Parathyroid adenoma (tissue), 2 donors: ENCODE results near the gene DCXR.
"Not testable (repeated sequence)": the region's sequence is repeated elsewhere in the genome, so short reads cannot be mapped to it uniquely, and the experiment has no call there.

ENCODE experiments used
- H2AFZ ChIP-seq: fragments of 300-600 bp; sonication (generic); one replicate; pipeline ENCODE4 v1.7.0; 2017; ENCODE audit warnings: antibody characterized with exemption, mild to moderate bottlenecking
- H3K27ac ChIP-seq: fragments of 300-600 bp; sonication (generic); one replicate; pipeline ENCODE4 v1.7.0; 2017
- H3K27me3 ChIP-seq: fragments of 300-600 bp; sonication (generic); one replicate; pipeline ENCODE4 v1.7.0; 2017; ENCODE audit warnings: low read length; ENCODE audit not compliant: control insufficient read depth, insufficient read depth
- H3K36me3 ChIP-seq: fragments of 300-600 bp; sonication (generic); one replicate; pipeline ENCODE4 v1.7.0; 2017; ENCODE audit warnings: low read length; ENCODE audit not compliant: control insufficient read depth, insufficient read depth
- H3K4me1 ChIP-seq: fragments of 300-600 bp; sonication (generic); one replicate; pipeline ENCODE4 v1.7.0; 2017; ENCODE audit warnings: control low read depth
- H3K4me2 ChIP-seq: fragments of 300-600 bp; sonication (generic); one replicate; pipeline ENCODE4 v1.7.0; 2017; ENCODE audit warnings: low read length
- H3K4me3 ChIP-seq: fragments of 300-600 bp; sonication (generic); one replicate; pipeline ENCODE4 v1.7.0; 2017; ENCODE audit warnings: low read depth, low read length
- H3K79me2 ChIP-seq: fragments of 300-600 bp; sonication (generic); one replicate; pipeline ENCODE4 v1.7.0; 2017; ENCODE audit warnings: control low read depth
- H3K9ac ChIP-seq: fragments of 300-600 bp; sonication (generic); one replicate; pipeline ENCODE4 v1.7.0; 2017; ENCODE audit warnings: mild to moderate bottlenecking
- H3K9me3 ChIP-seq: fragments of 300-600 bp; sonication (generic); one replicate; pipeline ENCODE4 v1.7.0; 2017; ENCODE audit warnings: low read length; ENCODE audit not compliant: control insufficient read depth
- TF ChIP-seq, protein P1 (sequence below): fragments of 300-600 bp; sonication (generic); IDR thresholded peaks from one replicate; pipeline ENCODE4 v1.7.0; 2017; ENCODE audit warnings: antibody characterized with exemption, mild to moderate bottlenecking
- donor health status: primary hyperparathyroidism.

Gene DCXR

DNA sequence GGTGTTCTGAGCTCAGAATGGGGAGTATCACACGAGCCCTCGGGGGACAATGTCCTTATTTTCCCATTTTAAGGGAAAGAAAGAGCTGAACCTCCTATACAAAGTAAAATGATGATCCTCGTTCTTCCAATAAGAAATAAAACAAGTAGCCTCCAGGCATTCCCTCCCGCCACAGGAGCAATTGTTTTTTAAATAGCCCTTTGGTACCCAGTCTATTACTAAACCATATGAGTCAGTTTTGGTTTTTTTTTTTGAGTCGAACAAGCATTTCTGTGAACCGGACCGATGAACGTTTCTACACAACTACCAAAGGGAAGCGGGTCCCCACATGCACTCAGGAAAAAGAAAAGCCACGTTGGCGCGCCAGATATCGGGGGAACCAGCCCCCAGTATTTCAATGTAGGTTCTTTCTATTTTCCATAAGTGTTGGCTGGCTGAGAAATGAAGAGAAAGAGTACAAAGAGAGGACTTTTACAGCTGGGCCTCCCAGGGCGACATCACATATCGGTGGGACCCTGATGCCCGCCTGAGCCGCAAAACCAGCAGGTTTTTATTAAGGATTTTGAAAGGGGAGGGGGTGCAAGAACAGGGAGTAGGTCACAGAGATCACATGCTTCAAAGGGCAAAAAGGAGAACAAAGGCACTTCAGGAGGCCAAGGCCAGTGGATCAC is 3.8 kb upstream of the DCXR start:
- no peaks in the 10 kb centered on the region for H3K9me3 ChIP-seq
- H2AFZ ChIP-seq, result no peak overlapping the region
- no peaks in the 10 kb centered on the region for H3K79me2 ChIP-seq
- no peak overlapping the region for H3K4me2 ChIP-seq
- no peaks in the 10 kb centered on the region for H3K27me3 ChIP-seq
- H3K27ac ChIP-seq, result no peak overlapping the region
- TF ChIP-seq, protein P1, sequence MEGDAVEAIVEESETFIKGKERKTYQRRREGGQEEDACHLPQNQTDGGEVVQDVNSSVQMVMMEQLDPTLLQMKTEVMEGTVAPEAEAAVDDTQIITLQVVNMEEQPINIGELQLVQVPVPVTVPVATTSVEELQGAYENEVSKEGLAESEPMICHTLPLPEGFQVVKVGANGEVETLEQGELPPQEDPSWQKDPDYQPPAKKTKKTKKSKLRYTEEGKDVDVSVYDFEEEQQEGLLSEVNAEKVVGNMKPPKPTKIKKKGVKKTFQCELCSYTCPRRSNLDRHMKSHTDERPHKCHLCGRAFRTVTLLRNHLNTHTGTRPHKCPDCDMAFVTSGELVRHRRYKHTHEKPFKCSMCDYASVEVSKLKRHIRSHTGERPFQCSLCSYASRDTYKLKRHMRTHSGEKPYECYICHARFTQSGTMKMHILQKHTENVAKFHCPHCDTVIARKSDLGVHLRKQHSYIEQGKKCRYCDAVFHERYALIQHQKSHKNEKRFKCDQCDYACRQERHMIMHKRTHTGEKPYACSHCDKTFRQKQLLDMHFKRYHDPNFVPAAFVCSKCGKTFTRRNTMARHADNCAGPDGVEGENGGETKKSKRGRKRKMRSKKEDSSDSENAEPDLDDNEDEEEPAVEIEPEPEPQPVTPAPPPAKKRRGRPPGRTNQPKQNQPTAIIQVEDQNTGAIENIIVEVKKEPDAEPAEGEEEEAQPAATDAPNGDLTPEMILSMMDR, result no peak
- H3K4me1 ChIP-seq, result peaks cover 4% of the 10 kb centered on the region
- no peak overlapping the region for H3K4me3 ChIP-seq
- H3K9ac ChIP-seq, result no peak overlapping the region
- H3K36me3 ChIP-seq, result no peaks in the 10 kb centered on the region

DNA sequence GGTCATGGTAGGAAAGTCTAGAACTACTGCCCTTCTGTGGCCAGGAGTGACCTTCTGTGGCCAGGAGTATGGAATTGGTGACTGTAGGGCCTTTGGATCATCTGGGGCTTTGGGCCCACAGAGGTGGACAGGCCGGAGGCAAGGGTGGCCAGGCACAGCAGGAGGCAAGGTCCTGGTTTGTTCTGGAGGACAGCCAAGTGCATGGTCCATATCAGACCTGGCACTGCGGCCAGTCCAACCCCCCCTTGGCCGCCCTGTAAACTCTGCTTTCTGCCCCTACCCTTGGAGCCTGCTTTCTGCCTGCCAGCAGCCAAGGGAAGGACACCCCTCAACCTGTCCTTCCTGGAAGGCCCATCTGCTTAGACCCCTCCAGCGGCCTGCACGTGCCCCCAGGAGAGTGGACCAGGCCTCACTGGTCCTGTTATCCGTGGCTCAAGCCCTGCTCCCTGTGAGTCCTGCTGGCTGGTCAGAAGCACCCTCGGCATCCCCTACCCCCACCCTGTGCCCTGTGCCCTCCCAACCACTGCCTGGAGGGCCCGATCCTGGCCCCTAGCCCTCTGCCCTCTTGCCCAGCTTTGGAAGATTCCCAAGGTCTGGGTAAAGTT is 2.3 kb upstream of the DCXR start:
- Histone ChIP-seq H3K36me3 (no peaks in the 10 kb centered on the region), H3K27ac (no peak overlapping the region), H3K9me3 (no peaks in the 10 kb centered on the region), H3K27me3 (no peaks in the 10 kb centered on the region), H3K4me2 (no peak overlapping the region), H2AFZ (no peak overlapping the region), H3K79me2 (no peaks in the 10 kb centered on the region), H3K9ac (no peak overlapping the region), H3K4me3 (no peak overlapping the region), H3K4me1 (peaks cover 4% of the 10 kb centered on the region)
- TF ChIP-seq, protein P1, result no peak

DNA sequence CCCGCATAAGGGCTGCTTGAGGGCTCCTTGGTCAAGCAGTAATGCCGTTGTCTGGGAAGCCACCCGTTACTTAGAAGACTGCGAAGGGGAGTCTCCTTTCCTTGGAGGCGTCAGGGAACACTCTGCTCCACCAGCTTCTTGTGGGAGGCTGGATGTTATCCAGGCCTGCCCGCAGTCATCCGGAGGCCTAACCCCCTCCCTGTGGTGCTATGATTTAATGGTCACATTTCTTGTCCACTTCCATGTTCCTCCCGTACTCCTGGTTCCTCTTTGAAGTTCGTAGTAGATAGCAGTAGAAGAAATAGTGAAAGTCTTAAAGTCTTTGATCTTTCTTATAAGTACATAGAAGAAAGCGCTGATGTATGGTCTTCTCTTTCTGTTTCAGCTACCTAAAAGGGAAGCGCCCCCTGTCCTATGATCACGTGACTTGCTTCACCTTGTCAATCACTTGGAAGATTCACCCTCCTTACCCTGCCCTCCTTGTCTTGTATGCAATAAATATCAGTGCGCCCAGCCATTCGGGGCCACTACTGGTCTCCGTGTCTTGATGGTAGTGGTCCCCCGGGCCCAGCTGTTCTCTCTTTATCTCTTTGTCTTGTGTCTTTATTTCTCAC is 1.4 kb upstream of the DCXR start:
- H3K4me3 ChIP-seq, H3K27me3 ChIP-seq: not testable (repeated sequence)

DNA sequence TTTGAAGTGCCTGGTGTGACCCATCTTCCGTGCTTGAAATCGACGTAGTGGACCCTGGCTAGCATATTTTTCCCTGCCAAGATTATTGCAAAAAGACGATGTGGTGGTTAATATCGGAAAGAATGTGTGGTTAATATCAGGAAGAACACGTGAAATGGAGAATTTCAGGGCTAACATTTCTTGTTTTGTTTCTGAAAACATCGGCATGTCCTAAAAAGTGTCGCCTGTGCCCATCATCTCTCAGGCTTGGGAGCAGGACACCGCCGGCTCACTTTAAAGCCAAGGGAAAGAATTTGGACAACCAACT is 345 bp upstream of the DCXR start:
- Histone ChIP-seq H3K9me3 (no peaks in the 10 kb centered on the region), H3K4me3 (peak overlapping the region; percentile 87), H2AFZ (peak overlapping the region; percentile 71), H3K4me1 (peaks cover 4% of the 10 kb centered on the region), H3K27me3 (no peaks in the 10 kb centered on the region), H3K36me3 (no peaks in the 10 kb centered on the region), H3K9ac (no peak overlapping the region), H3K4me2 (peak overlapping the region; percentile 95), H3K27ac (peak overlapping the region; percentile 86), H3K79me2 (no peaks in the 10 kb centered on the region)
- TF ChIP-seq, protein P1, result no peak

More for the DNA sequence above, 1.4 kb upstream of the DCXR start:
- not testable (repeated sequence) for H3K36me3 ChIP-seq, H3K9me3 ChIP-seq, H2AFZ ChIP-seq, H3K4me2 ChIP-seq, H3K4me1 ChIP-seq, H3K79me2 ChIP-seq, H3K9ac ChIP-seq, H3K27ac ChIP-seq

DNA sequence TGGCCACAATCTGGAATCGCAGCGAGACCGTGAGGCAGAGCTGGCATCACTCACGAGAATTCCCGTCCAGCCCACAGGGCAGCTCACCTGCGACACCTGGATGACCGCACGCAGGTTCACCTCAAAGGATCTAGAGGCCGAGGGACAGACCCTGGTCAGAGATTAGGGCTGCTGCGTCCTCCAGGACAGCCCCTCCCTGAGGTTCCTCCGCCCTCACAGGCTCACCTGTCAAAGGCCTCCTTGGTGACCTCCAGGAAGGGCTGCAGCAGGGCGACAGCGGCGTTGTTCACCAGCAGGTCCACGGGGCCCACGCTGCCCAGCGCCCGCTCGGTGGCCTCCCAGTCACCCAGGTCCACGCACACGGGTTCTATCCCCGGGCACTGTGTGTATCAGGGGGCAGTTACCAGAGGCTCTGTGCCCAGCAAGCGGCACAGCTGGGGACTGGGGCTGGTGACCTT is 834 bp downstream of the DCXR start:
- Histone ChIP-seq H3K4me2 (peak overlapping the region; percentile 95), H3K79me2 (no peaks in the 10 kb centered on the region), H3K9ac (peak overlapping the region; percentile 84), H3K27ac (peak overlapping the region; percentile 86), H2AFZ (peak overlapping the region; percentile 71), H3K9me3 (no peaks in the 10 kb centered on the region), H3K4me1 (peaks cover 4% of the 10 kb centered on the region), H3K36me3 (no peaks in the 10 kb centered on the region), H3K27me3 (no peaks in the 10 kb centered on the region), H3K4me3 (peak overlapping the region; percentile 87)
- TF ChIP-seq, protein P1, result no peak
